AG09309 (cell line): Measurements from ENCODE around the gene FBXL4.

Experiments
- DNase-seq: peaks from one replicate; pipeline ENCODE4 v3.0.0-alpha.2; 2010; ENCODE audit warnings: low read depth
- H3K4me3 ChIP-seq: 2 replicates; pipeline ENCODE4 v1.5.1; 2011; ENCODE audit warnings: mild to moderate bottlenecking, low read depth, low read length, moderate library complexity; ENCODE audit not compliant: control insufficient read depth
- TF ChIP-seq, protein P1 (sequence below): IDR thresholded peaks from 2 replicates; pipeline ENCODE4 v1.5.1; 2011; ENCODE audit warnings: mild to moderate bottlenecking, low read depth, low read length, inconsistent platforms; ENCODE audit not compliant: insufficient read depth, control insufficient read depth; ENCODE audit errors: missing control alignments

The FBXL4 gene

GRCh38 chr6:98941319-98941718 is 6.4 kb downstream of the FBXL4 start:
- DNase-seq: no peak
- TF ChIP-seq, protein P1, sequence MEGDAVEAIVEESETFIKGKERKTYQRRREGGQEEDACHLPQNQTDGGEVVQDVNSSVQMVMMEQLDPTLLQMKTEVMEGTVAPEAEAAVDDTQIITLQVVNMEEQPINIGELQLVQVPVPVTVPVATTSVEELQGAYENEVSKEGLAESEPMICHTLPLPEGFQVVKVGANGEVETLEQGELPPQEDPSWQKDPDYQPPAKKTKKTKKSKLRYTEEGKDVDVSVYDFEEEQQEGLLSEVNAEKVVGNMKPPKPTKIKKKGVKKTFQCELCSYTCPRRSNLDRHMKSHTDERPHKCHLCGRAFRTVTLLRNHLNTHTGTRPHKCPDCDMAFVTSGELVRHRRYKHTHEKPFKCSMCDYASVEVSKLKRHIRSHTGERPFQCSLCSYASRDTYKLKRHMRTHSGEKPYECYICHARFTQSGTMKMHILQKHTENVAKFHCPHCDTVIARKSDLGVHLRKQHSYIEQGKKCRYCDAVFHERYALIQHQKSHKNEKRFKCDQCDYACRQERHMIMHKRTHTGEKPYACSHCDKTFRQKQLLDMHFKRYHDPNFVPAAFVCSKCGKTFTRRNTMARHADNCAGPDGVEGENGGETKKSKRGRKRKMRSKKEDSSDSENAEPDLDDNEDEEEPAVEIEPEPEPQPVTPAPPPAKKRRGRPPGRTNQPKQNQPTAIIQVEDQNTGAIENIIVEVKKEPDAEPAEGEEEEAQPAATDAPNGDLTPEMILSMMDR: no peak

GRCh38 chr6:98937351-98937750 is 10.4 kb downstream of the FBXL4 start:
- no peak for DNase-seq

More at GRCh38 chr6:98941319-98941718, 6.4 kb downstream of the FBXL4 start:
- H3K4me3 ChIP-seq: no peak overlapping the region

GRCh38 chr6:98932381-98932780 is 15.4 kb downstream of the FBXL4 start:
- TF ChIP-seq, protein P1: no peak
- H3K4me3 ChIP-seq: no peak overlapping the region
- DNase-seq: no peak

More at GRCh38 chr6:98937351-98937750, 10.4 kb downstream of the FBXL4 start:
- no peak overlapping the region for H3K4me3 ChIP-seq
- TF ChIP-seq, protein P1: no peak

- no peak for DNase-seq
- TF ChIP-seq, protein P1: no peak
- no peak overlapping the region for H3K4me3 ChIP-seq
Measured at GRCh38 chr6:98931696-98932095, 16.1 kb downstream of the FBXL4 start.

- DNase-seq: no peak
- TF ChIP-seq, protein P1: no peak
Measured at GRCh38 chr6:98929498-98930060, 18.2 kb downstream of the FBXL4 start.

DNA sequence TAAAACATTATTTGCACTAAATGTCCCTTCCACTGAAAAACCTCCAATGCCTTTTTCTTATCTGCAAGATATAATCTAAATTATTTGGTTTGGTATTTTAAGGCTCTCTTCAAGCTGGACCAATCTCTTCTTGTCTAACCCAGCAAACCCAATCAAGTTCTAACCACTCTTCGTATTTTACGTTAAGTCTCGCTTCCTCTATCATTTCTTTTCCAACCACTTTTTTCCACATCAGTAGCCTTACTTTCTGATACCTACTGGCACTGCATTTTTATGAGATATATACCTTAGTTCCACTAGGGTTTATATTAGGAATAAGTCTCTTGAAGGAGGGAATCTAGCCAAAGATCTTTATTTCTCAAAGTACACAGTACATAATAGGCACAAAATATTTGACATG is 19.1 kb downstream of the FBXL4 start:
- TF ChIP-seq, protein P1: no peak
- no peak for DNase-seq
- no peak overlapping the region for H3K4me3 ChIP-seq

More at GRCh38 chr6:98929498-98930060, 18.2 kb downstream of the FBXL4 start:
- no peak overlapping the region for H3K4me3 ChIP-seq

DNA sequence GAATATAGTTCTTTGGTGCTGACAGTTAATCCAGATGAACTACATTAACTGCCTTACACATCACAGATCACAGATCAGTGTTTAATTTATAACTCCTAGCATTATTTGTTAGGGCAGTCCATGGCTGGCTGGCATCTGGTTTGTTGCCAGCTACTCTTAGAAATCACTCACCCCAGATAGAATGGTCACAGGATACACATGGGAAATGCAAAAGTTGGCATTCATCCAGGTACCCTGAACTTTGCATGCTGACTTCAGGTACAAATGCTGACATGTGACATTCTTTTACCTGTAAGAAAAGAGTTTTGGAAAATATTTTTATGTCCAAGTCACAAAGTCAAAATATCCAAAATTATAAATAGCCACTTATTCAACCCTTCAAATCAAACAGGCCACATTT is 20.2 kb downstream of the FBXL4 start:
- no peak for DNase-seq
- TF ChIP-seq, protein P1: no peak
- no peak overlapping the region for H3K4me3 ChIP-seq
